GM18505 (cell line): ENCODE measurements around the gene KIF13A.

Experiments used
- ATAC-seq: cut with Tn5 transposase; IDR thresholded peaks from one replicate; pipeline ENCODE4 v1.9.1; 2021; ENCODE audit not compliant: unreplicated experiment
- POLR2A ChIP-seq: IDR thresholded peaks from 4 replicates; pipeline ENCODE4 v1.6.1; 2011; ENCODE audit warnings: borderline replicate concordance; ENCODE audit not compliant: insufficient read depth, insufficient read length; ENCODE audit errors: extremely low read depth

KIF13A gene

DNA sequence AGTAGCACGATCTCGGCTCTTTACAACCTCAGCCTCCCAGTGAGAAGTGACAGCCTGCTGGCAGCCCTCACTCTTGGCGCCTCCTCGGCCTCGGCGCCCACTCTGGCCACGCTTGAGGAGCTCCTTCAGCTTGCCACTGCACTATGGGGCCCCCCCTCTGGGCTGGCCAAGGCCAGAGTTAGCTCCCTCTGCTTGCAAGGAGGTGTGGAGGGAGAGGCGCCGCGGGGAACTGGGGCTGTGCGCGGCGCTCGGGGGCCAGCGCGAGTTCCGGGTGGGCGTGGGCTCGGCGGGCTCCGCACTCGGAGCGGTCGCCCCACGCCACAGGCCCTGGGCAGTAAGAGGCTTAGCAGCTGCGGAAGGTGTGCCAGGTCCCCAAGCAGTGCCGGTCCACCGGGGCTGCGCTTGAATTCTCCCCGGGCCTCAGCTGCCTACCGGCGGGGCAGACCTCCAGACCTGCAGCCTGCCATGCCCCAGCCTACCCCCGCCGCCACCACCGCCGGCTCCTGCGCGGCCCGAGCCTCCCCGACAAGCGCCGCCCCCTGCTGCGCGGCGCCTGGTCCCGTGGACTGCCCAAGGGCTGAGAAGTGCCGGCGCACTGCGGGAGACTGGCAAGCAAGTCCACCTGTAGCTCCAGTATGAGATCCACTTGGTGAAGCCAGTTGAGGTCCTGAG is 258.7 kb downstream of the KIF13A start:
- ATAC-seq: no peak
- no peak for TF ChIP-seq POLR2A

DNA sequence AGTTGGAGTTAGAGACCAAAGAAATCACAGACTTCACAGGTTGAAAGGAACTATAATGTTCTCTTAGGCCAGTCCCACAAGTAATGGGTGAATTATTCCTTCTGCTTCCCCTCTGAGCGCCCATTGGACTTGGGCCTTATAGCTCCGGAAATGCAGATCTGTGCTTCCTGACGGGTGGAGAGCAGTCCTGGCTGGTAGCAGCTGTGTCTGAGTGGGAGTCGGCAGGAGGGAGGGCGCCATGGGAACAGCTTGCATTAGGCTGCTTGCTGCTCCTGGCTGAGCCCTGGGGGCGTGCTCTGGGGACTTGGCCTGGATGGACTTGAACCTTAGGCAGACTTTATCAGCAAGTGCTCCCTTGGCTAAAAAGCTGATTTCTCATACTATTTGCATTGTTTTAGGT is 262.4 kb downstream of the KIF13A start:
- no peak for TF ChIP-seq POLR2A
- ATAC-seq: no peak

DNA sequence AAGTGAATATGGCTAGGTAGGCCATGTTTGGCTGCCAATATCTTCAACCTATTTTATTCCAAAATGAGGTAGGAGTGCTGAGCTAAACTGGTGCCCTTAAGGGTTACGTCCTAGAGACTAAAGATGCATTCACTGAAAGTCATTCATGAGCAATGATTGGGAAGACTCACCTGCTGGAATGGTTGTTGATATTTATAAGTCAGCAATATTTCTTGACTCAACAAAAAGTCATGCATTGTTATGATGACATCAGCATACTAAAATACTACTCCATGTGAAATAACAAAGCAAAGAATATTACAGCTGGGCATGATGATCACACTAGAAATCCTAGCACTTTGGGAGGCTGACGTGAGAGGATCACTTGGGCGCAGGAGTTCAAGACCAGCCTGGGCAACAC is 263.1 kb downstream of the KIF13A start:
- ATAC-seq: no peak
- TF ChIP-seq POLR2A: no peak

DNA sequence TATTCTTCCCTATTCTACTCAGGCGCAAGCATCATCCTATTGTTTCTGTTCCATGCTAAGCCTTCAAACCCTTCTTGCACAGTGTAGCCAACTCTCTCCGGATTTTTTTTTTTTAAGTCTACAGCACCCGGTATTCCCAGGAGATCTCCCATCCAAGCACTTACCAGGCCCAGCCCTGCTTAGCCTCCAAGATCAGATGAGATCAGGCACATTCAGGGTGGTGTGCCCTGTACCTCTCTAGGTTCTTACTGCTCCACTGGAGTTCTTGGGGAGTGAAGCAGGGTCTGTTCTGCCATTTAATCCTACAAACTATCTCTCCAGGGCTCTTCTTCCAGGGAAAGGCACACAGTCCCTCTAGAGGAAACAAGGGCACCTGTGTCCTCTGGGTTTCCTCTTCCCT is 265.8 kb downstream of the KIF13A start:
- no peak for TF ChIP-seq POLR2A
- no peak for ATAC-seq

DNA sequence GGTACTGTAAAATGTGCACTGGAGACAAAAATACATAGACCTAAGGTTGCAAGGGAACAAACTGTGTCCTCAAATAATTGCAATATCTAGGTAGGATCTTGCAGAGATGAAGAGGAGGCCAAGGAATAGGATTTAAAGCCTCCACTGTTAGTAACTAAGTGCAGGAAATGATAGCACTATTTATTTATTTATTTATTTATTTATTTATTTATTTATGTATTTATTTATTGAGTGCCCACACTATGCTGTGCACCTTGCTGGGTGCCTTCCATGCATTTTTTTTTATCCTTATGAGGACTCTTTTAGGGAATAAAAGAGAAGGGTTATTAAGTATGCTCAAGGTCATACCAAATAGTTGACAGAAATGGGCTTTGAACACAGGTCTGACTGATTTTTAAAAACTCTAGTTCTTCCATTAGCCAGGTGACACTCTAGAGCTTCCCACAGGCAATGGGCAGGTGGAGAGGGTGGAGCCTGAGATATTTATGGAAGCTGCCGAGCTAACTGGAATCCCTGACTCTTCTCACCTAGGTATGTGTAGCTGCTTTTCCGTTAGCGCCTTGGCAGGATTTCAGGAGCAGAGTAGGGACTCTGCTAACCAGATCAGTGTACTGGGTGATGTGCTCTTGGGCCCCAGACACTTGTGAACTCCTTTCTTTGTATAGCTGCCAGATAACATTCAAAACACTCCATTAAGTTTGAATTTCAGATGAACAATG is 268.0 kb downstream of the KIF13A start:
- ATAC-seq: no peak
- no peak for TF ChIP-seq POLR2A

DNA sequence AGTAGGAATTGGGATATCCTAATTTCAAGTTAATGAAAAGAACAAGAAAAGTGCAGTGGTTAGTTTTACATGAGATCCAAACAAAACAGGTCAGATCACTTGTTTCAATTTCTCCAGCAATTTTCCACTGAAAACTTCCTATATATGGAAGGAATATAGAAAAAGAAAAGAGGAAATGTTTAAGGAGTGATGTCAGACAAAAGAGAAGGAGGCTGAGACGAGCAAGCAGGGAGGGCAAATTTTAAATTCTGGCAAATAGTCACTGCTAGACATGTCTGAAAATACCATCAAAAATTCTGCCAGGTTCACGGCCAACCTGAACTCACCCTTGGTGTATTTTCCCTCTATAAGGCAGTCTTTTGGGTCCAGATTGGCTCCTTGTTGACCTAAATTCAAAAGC is 271.2 kb downstream of the KIF13A start:
- no peak for TF ChIP-seq POLR2A

DNA sequence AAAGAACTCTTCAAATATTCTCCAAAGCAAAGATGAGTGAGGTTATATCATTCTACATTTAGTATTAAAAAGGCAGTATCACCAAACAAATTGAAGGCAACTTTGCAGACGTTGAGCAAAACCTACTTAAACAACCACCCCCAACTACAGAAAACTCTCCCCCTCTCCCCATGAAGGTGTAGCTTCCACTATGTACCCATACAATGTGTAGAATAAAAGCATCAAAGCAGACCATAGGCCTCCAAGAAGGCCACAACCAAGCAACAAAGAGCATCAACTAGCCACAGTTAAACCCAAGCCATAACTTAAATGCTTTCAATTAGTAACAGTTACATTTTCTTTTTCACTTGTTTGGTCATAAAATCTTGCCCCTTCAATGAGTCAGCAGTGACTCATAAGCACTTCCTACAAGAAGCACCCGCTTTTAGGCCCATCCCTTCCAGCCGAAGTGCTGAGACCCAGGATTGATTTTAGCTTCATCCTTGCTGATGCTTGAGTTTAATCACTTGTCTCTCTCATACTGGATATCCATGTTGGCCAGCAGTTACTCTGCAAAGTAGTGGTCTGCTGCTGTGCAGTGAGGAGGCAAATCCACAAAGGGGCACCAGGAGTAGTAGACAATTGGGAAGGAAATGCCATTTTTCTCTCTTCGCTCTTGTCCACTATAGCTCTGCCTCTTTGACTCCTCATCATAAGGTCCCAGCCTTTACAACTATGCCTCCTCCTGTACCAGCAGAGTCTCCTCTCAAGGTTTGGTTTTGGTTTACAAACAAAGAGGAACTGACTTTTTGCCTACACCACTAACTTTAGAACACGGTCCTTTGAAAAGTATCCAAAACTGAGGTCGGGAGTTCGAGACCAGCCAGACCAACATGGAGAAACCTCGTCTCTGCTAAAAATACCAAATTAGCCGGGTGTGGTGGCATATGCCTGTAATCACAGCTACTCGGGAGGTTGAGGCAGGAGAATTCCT is 272.3 kb downstream of the KIF13A start:
- peak; percentile 88 for ATAC-seq
- no peak for TF ChIP-seq POLR2A

More for the DNA sequence above, 271.2 kb downstream of the KIF13A start:
- no peak for ATAC-seq

DNA sequence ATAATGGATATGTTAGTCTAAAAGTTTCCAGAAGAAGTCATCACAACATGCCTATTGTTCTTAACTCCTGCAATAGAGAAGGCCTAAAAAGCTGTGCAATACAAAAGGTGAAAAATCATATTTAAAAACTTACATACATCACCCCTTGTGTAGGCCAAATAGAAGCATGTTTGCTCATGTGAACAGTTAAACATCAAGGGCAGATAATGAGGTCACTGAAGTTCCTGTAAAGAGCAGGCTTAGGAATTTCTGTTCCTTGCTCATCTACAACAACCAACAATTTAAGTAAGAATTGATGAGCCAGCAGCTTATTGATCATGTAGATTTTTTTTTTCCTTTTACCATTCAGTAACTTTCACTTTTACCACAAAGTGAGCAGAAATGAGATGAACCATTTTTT is 273.3 kb downstream of the KIF13A start:
- ATAC-seq: no peak
- TF ChIP-seq POLR2A: no peak

DNA sequence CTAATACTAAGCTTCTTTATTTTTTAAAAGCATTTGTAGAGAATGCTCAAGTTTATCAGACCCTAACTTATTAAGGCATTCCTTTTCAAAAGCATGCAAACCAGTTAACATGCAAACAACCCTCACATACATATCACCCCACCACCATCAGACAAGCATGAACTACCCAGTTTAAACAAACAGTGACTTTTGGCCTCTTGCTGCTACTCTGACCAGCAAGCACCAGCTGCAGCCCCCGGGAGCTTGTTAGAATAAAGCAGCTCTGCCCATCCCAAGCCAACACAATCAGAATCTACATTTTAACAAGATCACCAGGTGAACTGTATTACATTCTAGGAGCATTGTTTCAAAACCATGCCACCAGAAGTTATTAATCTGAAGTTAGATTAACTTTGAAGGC is 274.9 kb downstream of the KIF13A start:
- ATAC-seq: no peak

DNA sequence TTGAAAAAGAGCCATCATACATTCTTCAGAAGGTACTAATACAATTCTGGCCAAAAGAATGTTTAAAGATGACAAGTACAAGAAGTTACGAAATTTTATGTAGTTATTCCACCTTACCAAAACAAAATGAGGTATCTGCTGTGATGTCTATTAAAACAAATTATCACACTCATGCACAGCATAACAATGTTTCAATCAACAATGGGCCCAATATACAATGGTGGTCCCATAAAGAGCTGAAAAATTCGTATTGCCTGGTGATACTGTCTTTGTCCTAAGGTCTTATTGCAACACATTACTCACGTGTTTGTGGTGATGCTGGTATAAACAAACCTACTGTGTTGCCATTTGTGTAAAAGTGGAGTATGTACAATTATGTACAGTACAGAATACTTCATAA is 277.1 kb downstream of the KIF13A start:
- ATAC-seq: no peak
- TF ChIP-seq POLR2A: no peak

More for the DNA sequence above, 274.9 kb downstream of the KIF13A start:
- no peak for TF ChIP-seq POLR2A

DNA sequence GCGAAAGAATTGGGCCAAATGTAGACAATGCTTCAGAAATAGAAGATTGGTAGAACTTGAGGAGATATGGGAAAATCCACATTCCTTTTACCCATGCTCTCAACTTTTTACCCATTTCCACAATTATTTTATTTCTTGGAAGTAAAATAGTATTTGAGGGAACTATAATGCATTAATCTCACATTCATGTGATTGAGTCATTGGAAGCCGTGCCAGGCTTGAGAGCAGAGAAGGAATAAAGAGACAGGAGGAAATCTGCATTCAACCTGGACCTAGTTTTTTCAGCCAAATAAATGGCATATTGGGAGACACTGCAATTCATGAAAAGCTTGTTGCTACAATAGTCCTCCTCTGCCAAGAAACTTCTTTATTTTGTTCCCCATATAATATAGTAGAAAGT is 278.0 kb downstream of the KIF13A start:
- TF ChIP-seq POLR2A: no peak
- no peak for ATAC-seq
